ENCODE data around the gene ATP5F1D. TPM values are rescaled to one million over a fixed set of nuclear protein-coding genes. Genes with fewer than 3 reads are reported as not detected.
A peak's percentile ranks its signal among the peaks of the same experiment; 100 is the strongest.

ATP5F1D gene
- total and polyA plus RNA-seq, 2 donors (not counting 1 experiment from before 2014, with no cell fraction given) = 150 to 166 TPM

- intact Hi-C loops (cut with micrococcal nuclease) = no loop called here
- Histone ChIP-seq H2AFZ (ENCODE audit: insufficient read depth, low read depth, low read length, poor library complexity, severe bottlenecking) (peak within 1 kb of the TSS; percentile 69), H3K79me2 (ENCODE audit: control insufficient read depth, insufficient read depth, low read length) (peaks cover 75% of the 10 kb centered on the region), H4K20me1 (ENCODE audit: control insufficient read depth, insufficient read depth, low read length, poor library complexity, severe bottlenecking) (peaks cover 81% of the 10 kb centered on the region), H3K4me1 (ENCODE audit: control insufficient read depth in 2 of 2, insufficient read depth in 2 of 2, low read length in 2 of 2) (peaks cover 39 to 63% of the 10 kb centered on the region in 2 donors), H3K4me3 (ENCODE audit: control extremely low read depth in 1 of 5, extremely low read depth in 1 of 5, insufficient read depth in 1 of 5, low read depth in 2 of 5, low read length in 4 of 5) (peak within 1 kb of the TSS; percentile 30 to 85 (median 75)), H3K27me3 (replicated peaks in 1 of 4; ENCODE audit: control extremely low read depth in 1 of 4, control insufficient read depth in 3 of 4, insufficient read depth in 4 of 4, low read length in 3 of 4) (no peaks in the 10 kb centered on the region), H3K9me3 (ENCODE audit: control extremely low read depth in 1 of 3, control insufficient read depth in 2 of 3, insufficient read depth in 1 of 3, low read length in 2 of 3) (no peaks in the 10 kb centered on the region), H3K27ac (ENCODE audit: low read length in 2 of 2) (peak within 1 kb of the TSS; percentile 93 to 97), H3K4me2 (replicated peaks; ENCODE audit: low read depth, low read length, poor library complexity, severe bottlenecking) (peak within 1 kb of the TSS; percentile 100), H3K9ac (ENCODE audit: low read length) (peak within 1 kb of the TSS; percentile 89), H3K36me3 (replicated peaks in 1 of 2; ENCODE audit: control extremely low read depth in 1 of 2, control insufficient read depth in 1 of 2, extremely low read depth in 1 of 2, insufficient read depth in 2 of 2, low read length in 1 of 2) (peaks cover 9 to 58% of the 10 kb centered on the region in 2 experiments)
- H3K27ac Mint-ChIP-seq = peak within 1 kb of the TSS; percentile 94
- ChIA-PET CTCF (interaction anchor here (0.7 to 6.1 kb wide), 5 partner anchors 9 to 551 kb away, joined by 3 to 51 read pairs (median 3); partner anchors contain the start of gene ARHGAP45), POLR2A (interaction anchor here (0.5 to 1.8 kb wide), 9 partner anchors 9 to 778 kb away, joined by 3 to 15 read pairs (median 4); partner anchors contain the start of gene REEP6)
- ATAC-seq (ENCODE audit: low read depth) = peak; percentile 82
- TF ChIP-seq CTCF (IDR thresholded peaks at IDR 0.05) (peak; percentile 15), EZH2 (IDR thresholded peaks at IDR 0.05; ENCODE audit: borderline replicate concordance, insufficient read depth, low read depth, low read length, poor library complexity, severe bottlenecking) (no peak)
- peaks cover 49% of the 10 kb centered on the region for H3K4me1 Mint-ChIP-seq
- H3K27me3 Mint-ChIP-seq = no peaks in the 10 kb centered on the region
- peak within 1 kb of the TSS; percentile 89 for H3K4me3 Mint-ChIP-seq
- H3K9me3 Mint-ChIP-seq (ENCODE audit: insufficient read depth) = no peaks in the 10 kb centered on the region
- peak; percentile 99 for DNase-seq
- WGBS (ENCODE audit: insufficient coverage) = under 1% methylated on average over 98 of the region's 98 CpGs
Measured at GRCh38 chr19:1275260-1275975, 33.9 kb downstream of the ATP5F1D start, which contains the start of gene FAM174C. Gene FAM174C (plus strand): TSS chr19:1275530. CDS start chr19:1275550, 20 bp downstream.
